K562 (cell line): Measurements from ENCODE around the gene CPT1B. TPM values are rescaled to one million over a fixed set of nuclear protein-coding genes. Genes with fewer than 3 reads are reported as not detected.

ENCODE experiments used
- BDP1 ChIP-seq: IDR thresholded peaks from 3 replicates; pipeline ENCODE4 v1.6.1; 2011; ENCODE audit not compliant: insufficient read length, insufficient read depth
- CEBPZ ChIP-seq: fragments of 150-350 bp; IDR thresholded peaks from 2 replicates; pipeline ENCODE4 v1.6.1; 2014; ENCODE audit warnings: low read depth, mild to moderate bottlenecking, low read length, borderline replicate concordance
- E2F5 ChIP-seq: sonication (generic); formaldehyde crosslinking; IDR thresholded peaks from 2 replicates; pipeline ENCODE4 v1.8.0; 2022; ENCODE audit warnings: mild to moderate bottlenecking, missing genetic modification reagents
- EP400 ChIP-seq: fragments of 450-650 bp; IDR thresholded peaks from 2 replicates; pipeline ENCODE4 v1.6.1; 2017; ENCODE audit warnings: antibody characterized with exemption, mild to moderate bottlenecking, moderate library complexity
- FOXM1 ChIP-seq, 2 experiments: fragments of 450-650 bp in 1 of 2; sonication (generic) in 1 of 2; formaldehyde crosslinking in 1 of 2; IDR thresholded peaks; 2 replicates each; pipeline versions ENCODE4 v1.6.1 to v1.9.0; 2017 to 2022; ENCODE audit warnings: low read depth in 2 of 2, mild to moderate bottlenecking in 2 of 2, missing genetic modification reagents in 1 of 2, moderate library complexity in 1 of 2
- FOXP1 ChIP-seq: sonication (generic); formaldehyde crosslinking; IDR thresholded peaks from 2 replicates; pipeline ENCODE4 v1.8.0; 2022; ENCODE audit warnings: mild to moderate bottlenecking, missing genetic modification reagents
- GTF3C2 ChIP-seq: IDR thresholded peaks from 3 replicates; pipeline ENCODE4 v1.6.1; 2011; ENCODE audit warnings: borderline replicate concordance, mild to moderate bottlenecking, moderate library complexity; ENCODE audit not compliant: insufficient read length; ENCODE audit errors: extremely low read depth
- IRF1 ChIP-seq: sonication (generic); formaldehyde crosslinking; IDR thresholded peaks from 2 replicates; pipeline ENCODE4 v1.8.0; 2022; ENCODE audit warnings: missing genetic modification reagents, mild to moderate bottlenecking, borderline replicate concordance
- JUN ChIP-seq, 2 experiments: sonication (generic) in 1 of 2; formaldehyde crosslinking in 1 of 2; IDR thresholded peaks; 2 replicates each; pipeline versions ENCODE4 v1.6.1 to v1.8.0; 2012 to 2022; ENCODE audit warnings: borderline replicate concordance in 2 of 2, mild to moderate bottlenecking in 2 of 2, improper control_type of control experiment in 1 of 2, low read depth in 1 of 2, low read length in 1 of 2, missing genetic modification reagents in 1 of 2
- MEF2D ChIP-seq: conservative IDR thresholded peaks from 2 replicates; pipeline ENCODE4 v1.6.1; 2016; ENCODE audit warnings: low read depth, missing genetic modification characterization, missing compliant biosample characterization
- MXI1 ChIP-seq: IDR thresholded peaks from 2 replicates; pipeline ENCODE4 v1.6.1; 2011; ENCODE audit warnings: low read depth, mild to moderate bottlenecking, improper control_type of control experiment, low read length
- TFAP4 ChIP-seq: sonication (generic); formaldehyde crosslinking; IDR thresholded peaks from 2 replicates; pipeline ENCODE4 v1.8.0; 2022; ENCODE audit warnings: missing genetic modification reagents, mild to moderate bottlenecking, moderate library complexity, borderline replicate concordance
- ZFP30 ChIP-seq: fragments of 250-450 bp; sonication (Bioruptor Pico); IDR thresholded peaks from 2 replicates; pipeline ENCODE4 v1.8.0; 2022; ENCODE audit warnings: moderate library complexity, mild to moderate bottlenecking, inconsistent platforms, borderline replicate concordance
- ZNF655 ChIP-seq: fragments of 250-450 bp; sonication (Bioruptor Pico); IDR thresholded peaks from 2 replicates; pipeline ENCODE4 v1.5.0; 2021
- polyA plus RNA-seq, 8 experiments: library from polyadenylated mRNA; depleted of rRNA in 4 of 8; stranded (reverse) in 5 of 8; unstranded in 3 of 8; fragments of >200 nt; fragmentation: Nextera tagmentation in 2 of 8; fragmentation: Illumina TruSeq in 1 of 8; extraction: Ambion mirVana in 2 of 8; extraction: Trizol in 1 of 8; gene quantifications; 2 replicates each; pipeline versions ENCODE4 v1.2.1 to v1.2.3, GENCODE V29; 2011 to 2014; ENCODE audit warnings: inconsistent platforms in 1 of 8, missing spikeins in 1 of 8
- total RNA-seq, 7 experiments: library from RNA; depleted of rRNA in 6 of 7; stranded (reverse); fragments of >200 nt in 6 of 7; fragmentation: Illumina TruSeq in 2 of 7; extraction: Trizol in 2 of 7; gene quantifications; 2 replicates each; pipeline versions ENCODE4 v1.2.1 to v1.2.3, GENCODE V29; 2011 to 2021; ENCODE audit warnings: low replicate concordance in 1 of 7

The CPT1B gene
- total and polyA plus RNA-seq, 9 of the 15 experiments (the other 6 are each of a cell fraction or from before 2014, with no cell fraction given), result 0.35 to 6.1 (median 2.6) TPM

GRCh38 chr22:50599816-50600455, 21.7 kb upstream of the CPT1B start (continued):
- peak; percentile 88; the same call in 1 of the 2 replicates for TF ChIP-seq IRF1 (CRISPR knock-in tag)
- TF ChIP-seq EP400, result no peak
- TF ChIP-seq E2F5 (CRISPR knock-in tag), result peak; percentile 96
- no peak for TF ChIP-seq ZNF655 (CRISPR knock-in tag)
- no peak for TF ChIP-seq BDP1
- peak; percentile 99 for TF ChIP-seq FOXP1 (CRISPR knock-in tag)
- TF ChIP-seq CEBPZ, result no peak
- TF ChIP-seq MXI1, result peak; percentile 78
- TF ChIP-seq GTF3C2, result no peak
- TF ChIP-seq ZFP30 (CRISPR knock-in tag), result no peak
- TF ChIP-seq TFAP4 (CRISPR knock-in tag), result peak; percentile 86
- no peak for TF ChIP-seq JUN (IDR thresholded peaks at IDR 0.05; ENCODE audit: borderline replicate concordance, low read depth, low read length)
- peak; percentile 85; the same call in 1 of the 2 replicates for TF ChIP-seq JUN (CRISPR knock-in tag; IDR thresholded peaks at IDR 0.05; ENCODE audit: borderline replicate concordance)
- no peak for TF ChIP-seq MEF2D (tag)
- TF ChIP-seq FOXM1 (IDR thresholded peaks at IDR 0.05; ENCODE audit: low read depth), result no peak
- 0 out of 2 replicates have a peak, but pooled peaks have one; percentile 78 for TF ChIP-seq FOXM1 (CRISPR knock-in tag; IDR thresholded peaks at IDR 0.05; ENCODE audit: low read depth)
